Measurements from ENCODE around the gene NR3C2. TPM values are rescaled to one million over a fixed set of nuclear protein-coding genes. Genes with fewer than 3 reads are reported as not detected.

The NR3C2 gene
- total and polyA plus RNA-seq, 10 of the 15 experiments (the other 5 are each of a cell fraction or from before 2014, with no cell fraction given) = 0.05 to 0.11 (median 0.08) TPM; not detected in 4

DNA sequence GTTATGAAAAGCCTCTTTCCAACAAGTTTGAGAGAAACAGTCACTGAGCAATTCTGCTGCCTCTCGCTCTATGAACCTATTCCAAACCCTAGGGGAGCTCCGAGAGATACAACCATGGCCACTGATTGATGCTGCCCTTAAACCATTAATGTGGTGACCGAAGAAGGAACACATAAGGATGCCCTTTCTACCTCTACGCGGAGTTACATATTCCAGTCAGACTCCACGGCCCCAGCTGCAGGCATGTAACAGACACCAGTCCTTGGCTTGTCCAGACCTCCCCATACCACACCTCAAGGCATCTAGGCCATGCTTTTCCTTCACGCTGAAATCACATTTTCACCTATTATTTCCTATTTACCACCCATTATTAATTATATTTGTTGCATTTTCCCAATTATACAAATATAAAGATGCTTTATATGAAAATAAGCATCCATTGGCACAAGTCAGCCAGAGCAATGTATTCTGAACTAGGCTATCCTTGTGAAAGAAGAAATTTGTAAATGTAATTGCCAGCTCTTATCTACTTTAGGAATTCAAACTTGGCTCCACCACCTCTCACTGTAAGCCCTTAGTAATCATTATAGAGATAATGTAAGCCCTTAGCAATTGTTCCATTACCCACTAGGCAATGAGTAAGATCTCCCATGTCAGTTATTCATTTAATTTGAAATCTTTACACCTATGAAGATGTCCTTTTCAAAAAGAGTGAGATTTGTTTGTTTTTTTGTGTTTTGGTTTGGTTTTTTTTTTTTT is 338.4 kb downstream of the NR3C2 start (continued):
- TF ChIP-seq ZSCAN29 (IDR thresholded peaks at IDR 0.05) (no peak), SMARCA5 (IDR thresholded peaks at IDR 0.05) (no peak), SUZ12 (IDR thresholded peaks at IDR 0.05; ENCODE audit: unreplicated experiment) (no peak), ETV6 (conservative IDR thresholded peaks at IDR 0.05 in 1 of 2, IDR thresholded peaks at IDR 0.05 in 1 of 2; ENCODE audit: borderline replicate concordance in 1 of 2, low read depth in 1 of 2) (no peak), ZNF24 (IDR thresholded peaks at IDR 0.05) (no peak), HDGF (IDR thresholded peaks at IDR 0.05) (no peak), PAX8 (IDR thresholded peaks at IDR 0.05) (no peak), ZNF274 (IDR thresholded peaks at IDR 0.05; ENCODE audit: insufficient read depth, insufficient read length) (no peak), STAT1 (conservative IDR thresholded peaks at IDR 0.05) (no peak), BMI1 (IDR thresholded peaks at IDR 0.05; ENCODE audit: borderline replicate concordance) (no peak)
- TF ChIP-seq, protein P1, sequence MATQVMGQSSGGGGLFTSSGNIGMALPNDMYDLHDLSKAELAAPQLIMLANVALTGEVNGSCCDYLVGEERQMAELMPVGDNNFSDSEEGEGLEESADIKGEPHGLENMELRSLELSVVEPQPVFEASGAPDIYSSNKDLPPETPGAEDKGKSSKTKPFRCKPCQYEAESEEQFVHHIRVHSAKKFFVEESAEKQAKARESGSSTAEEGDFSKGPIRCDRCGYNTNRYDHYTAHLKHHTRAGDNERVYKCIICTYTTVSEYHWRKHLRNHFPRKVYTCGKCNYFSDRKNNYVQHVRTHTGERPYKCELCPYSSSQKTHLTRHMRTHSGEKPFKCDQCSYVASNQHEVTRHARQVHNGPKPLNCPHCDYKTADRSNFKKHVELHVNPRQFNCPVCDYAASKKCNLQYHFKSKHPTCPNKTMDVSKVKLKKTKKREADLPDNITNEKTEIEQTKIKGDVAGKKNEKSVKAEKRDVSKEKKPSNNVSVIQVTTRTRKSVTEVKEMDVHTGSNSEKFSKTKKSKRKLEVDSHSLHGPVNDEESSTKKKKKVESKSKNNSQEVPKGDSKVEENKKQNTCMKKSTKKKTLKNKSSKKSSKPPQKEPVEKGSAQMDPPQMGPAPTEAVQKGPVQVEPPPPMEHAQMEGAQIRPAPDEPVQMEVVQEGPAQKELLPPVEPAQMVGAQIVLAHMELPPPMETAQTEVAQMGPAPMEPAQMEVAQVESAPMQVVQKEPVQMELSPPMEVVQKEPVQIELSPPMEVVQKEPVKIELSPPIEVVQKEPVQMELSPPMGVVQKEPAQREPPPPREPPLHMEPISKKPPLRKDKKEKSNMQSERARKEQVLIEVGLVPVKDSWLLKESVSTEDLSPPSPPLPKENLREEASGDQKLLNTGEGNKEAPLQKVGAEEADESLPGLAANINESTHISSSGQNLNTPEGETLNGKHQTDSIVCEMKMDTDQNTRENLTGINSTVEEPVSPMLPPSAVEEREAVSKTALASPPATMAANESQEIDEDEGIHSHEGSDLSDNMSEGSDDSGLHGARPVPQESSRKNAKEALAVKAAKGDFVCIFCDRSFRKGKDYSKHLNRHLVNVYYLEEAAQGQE (IDR thresholded peaks at IDR 0.05; ENCODE audit: low read depth, low read length) = no peak
- TF ChIP-seq, protein P2, sequence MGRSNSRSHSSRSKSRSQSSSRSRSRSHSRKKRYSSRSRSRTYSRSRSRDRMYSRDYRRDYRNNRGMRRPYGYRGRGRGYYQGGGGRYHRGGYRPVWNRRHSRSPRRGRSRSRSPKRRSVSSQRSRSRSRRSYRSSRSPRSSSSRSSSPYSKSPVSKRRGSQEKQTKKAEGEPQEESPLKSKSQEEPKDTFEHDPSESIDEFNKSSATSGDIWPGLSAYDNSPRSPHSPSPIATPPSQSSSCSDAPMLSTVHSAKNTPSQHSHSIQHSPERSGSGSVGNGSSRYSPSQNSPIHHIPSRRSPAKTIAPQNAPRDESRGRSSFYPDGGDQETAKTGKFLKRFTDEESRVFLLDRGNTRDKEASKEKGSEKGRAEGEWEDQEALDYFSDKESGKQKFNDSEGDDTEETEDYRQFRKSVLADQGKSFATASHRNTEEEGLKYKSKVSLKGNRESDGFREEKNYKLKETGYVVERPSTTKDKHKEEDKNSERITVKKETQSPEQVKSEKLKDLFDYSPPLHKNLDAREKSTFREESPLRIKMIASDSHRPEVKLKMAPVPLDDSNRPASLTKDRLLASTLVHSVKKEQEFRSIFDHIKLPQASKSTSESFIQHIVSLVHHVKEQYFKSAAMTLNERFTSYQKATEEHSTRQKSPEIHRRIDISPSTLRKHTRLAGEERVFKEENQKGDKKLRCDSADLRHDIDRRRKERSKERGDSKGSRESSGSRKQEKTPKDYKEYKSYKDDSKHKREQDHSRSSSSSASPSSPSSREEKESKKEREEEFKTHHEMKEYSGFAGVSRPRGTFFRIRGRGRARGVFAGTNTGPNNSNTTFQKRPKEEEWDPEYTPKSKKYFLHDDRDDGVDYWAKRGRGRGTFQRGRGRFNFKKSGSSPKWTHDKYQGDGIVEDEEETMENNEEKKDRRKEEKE (IDR thresholded peaks at IDR 0.05) = no peak
- TF ChIP-seq, protein P3, sequence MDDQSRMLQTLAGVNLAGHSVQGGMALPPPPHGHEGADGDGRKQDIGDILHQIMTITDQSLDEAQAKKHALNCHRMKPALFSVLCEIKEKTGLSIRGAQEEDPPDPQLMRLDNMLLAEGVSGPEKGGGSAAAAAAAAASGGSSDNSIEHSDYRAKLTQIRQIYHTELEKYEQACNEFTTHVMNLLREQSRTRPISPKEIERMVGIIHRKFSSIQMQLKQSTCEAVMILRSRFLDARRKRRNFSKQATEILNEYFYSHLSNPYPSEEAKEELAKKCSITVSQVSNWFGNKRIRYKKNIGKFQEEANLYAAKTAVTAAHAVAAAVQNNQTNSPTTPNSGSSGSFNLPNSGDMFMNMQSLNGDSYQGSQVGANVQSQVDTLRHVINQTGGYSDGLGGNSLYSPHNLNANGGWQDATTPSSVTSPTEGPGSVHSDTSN (IDR thresholded peaks at IDR 0.05; ENCODE audit: insufficient replicate concordance, low read depth, low read length) = no peak
